ENCODE measurements around the gene ASMTL.

The ASMTL gene

DNA sequence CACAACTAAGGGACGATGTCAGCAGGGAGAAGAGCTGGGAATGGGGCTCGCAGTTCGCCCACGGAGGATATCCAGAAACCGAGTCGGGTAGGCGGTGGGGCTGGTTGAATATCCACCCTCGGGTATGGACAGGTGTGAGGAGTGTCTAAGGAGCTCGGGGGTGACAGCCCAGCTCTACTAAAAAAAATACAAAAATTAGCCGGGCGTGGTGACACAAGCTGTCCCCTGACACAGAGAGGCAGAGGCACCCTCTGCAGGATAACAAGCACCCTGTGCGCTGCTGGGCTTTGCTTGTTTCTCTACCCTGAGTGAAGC is 12.2 kb upstream of the ASMTL start:
- peak overlapping the region; percentile 27; the same call in 1 of the 2 replicates for H3K27ac ChIP-seq (replicated peaks)
- H3K27me3 ChIP-seq (ENCODE audit: insufficient read depth, poor library complexity, severe bottlenecking): no peaks in the 10 kb centered on the region
- H3K4me3 ChIP-seq (replicated peaks; ENCODE audit: insufficient read depth, low read length): no peak overlapping the region
- no peak for TF ChIP-seq POLR2AphosphoS5 (IDR thresholded peaks at IDR 0.05; ENCODE audit: low read depth)
- TF ChIP-seq GABPA (IDR thresholded peaks at IDR 0.05; ENCODE audit: low read depth): no peak
- TF ChIP-seq, protein P1, sequence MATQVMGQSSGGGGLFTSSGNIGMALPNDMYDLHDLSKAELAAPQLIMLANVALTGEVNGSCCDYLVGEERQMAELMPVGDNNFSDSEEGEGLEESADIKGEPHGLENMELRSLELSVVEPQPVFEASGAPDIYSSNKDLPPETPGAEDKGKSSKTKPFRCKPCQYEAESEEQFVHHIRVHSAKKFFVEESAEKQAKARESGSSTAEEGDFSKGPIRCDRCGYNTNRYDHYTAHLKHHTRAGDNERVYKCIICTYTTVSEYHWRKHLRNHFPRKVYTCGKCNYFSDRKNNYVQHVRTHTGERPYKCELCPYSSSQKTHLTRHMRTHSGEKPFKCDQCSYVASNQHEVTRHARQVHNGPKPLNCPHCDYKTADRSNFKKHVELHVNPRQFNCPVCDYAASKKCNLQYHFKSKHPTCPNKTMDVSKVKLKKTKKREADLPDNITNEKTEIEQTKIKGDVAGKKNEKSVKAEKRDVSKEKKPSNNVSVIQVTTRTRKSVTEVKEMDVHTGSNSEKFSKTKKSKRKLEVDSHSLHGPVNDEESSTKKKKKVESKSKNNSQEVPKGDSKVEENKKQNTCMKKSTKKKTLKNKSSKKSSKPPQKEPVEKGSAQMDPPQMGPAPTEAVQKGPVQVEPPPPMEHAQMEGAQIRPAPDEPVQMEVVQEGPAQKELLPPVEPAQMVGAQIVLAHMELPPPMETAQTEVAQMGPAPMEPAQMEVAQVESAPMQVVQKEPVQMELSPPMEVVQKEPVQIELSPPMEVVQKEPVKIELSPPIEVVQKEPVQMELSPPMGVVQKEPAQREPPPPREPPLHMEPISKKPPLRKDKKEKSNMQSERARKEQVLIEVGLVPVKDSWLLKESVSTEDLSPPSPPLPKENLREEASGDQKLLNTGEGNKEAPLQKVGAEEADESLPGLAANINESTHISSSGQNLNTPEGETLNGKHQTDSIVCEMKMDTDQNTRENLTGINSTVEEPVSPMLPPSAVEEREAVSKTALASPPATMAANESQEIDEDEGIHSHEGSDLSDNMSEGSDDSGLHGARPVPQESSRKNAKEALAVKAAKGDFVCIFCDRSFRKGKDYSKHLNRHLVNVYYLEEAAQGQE (IDR thresholded peaks at IDR 0.05; ENCODE audit: insufficient replicate concordance, low read depth): no peak
- TF ChIP-seq, protein P2, sequence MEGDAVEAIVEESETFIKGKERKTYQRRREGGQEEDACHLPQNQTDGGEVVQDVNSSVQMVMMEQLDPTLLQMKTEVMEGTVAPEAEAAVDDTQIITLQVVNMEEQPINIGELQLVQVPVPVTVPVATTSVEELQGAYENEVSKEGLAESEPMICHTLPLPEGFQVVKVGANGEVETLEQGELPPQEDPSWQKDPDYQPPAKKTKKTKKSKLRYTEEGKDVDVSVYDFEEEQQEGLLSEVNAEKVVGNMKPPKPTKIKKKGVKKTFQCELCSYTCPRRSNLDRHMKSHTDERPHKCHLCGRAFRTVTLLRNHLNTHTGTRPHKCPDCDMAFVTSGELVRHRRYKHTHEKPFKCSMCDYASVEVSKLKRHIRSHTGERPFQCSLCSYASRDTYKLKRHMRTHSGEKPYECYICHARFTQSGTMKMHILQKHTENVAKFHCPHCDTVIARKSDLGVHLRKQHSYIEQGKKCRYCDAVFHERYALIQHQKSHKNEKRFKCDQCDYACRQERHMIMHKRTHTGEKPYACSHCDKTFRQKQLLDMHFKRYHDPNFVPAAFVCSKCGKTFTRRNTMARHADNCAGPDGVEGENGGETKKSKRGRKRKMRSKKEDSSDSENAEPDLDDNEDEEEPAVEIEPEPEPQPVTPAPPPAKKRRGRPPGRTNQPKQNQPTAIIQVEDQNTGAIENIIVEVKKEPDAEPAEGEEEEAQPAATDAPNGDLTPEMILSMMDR (IDR thresholded peaks at IDR 0.05; ENCODE audit: insufficient read depth, low read length): no peak
- TF ChIP-seq SPI1 (IDR thresholded peaks at IDR 0.05; ENCODE audit: borderline replicate concordance, low read depth): no peak
- no peak for DNase-seq (ENCODE audit: low read depth in 1 of 2, low spot score in 1 of 2)

DNA sequence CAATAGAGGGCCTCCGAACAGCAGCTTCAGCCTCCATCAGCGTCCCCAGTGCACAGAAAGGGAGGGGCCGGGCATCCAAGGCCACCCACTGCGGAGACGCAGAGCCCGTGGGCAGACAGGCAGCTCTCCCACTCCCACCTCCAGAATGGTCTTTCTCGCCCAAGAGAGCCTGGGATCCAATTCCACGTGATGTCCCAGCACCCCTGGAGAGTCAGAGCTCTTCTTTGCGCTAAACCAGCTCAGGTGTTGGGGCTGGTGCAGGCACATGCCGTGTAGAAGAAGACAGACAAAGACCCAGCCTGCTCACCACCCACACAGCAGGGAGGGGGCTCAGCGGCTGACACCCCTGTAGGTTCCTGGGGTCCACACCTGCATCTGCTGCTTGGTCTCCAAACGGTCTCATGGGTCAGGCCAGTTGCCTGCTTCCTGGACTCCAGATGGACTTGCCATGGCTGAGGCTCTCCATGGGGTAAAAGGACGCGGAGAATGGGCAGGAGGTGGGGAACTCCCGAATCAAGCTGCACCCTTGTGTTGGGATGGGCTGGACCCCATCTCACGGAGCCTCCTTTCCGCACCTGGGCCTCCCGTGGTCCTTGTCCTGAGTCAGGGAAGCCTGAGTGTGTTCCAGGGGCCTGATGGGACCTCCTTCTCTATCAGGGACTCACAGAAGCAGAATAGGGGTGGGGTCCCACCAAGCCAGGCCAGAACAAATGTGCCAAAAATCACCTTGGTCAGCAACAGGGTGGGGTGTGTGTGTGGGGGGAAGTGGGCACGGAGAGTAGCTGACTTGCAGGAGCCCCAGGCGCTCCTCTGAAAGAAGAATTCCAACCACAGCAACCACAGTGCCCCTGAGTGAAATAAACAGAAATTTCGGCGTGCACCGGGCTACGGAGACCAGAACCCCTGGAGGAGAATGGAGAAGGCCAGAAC is 11.6 kb upstream of the ASMTL start:
- peak in 1 of 2 experiments; percentile 10 for DNase-seq (ENCODE audit: low read depth in 1 of 2, low spot score in 1 of 2)
- TF ChIP-seq POLR2AphosphoS5 (IDR thresholded peaks at IDR 0.05; ENCODE audit: low read depth) (no peak), SPI1 (IDR thresholded peaks at IDR 0.05; ENCODE audit: borderline replicate concordance, low read depth) (no peak), GABPA (IDR thresholded peaks at IDR 0.05; ENCODE audit: low read depth) (no peak)
- TF ChIP-seq, protein P2 (IDR thresholded peaks at IDR 0.05; ENCODE audit: insufficient read depth, low read length): no peak
- H3K4me3 ChIP-seq (replicated peaks; ENCODE audit: insufficient read depth, low read length): no peak overlapping the region
- H3K27ac ChIP-seq (replicated peaks): no peak overlapping the region
- H3K27me3 ChIP-seq (ENCODE audit: insufficient read depth, poor library complexity, severe bottlenecking): no peaks in the 10 kb centered on the region

DNA sequence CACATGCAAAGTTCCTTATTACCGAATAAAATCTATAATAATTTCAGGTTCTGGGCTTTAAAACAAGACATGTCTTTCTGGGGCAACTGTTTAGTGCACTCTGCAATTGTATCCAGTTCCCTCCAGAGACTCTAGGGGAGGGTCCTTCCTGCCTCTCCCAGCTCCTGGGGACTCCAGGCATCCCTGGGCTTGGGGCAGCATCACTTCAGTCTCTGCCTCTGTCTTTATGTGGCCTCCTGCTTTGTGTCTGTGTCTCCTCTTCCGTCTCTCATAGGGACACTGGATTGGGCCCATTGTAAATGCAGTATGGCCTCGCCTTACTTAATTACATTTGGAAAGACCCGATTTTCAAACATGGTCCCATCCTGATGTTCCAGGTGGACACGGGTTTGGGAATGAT is 10.9 kb upstream of the ASMTL start:
- Histone ChIP-seq H3K4me3 (replicated peaks; ENCODE audit: insufficient read depth, low read length) (no peak overlapping the region), H3K27me3 (ENCODE audit: insufficient read depth, poor library complexity, severe bottlenecking) (no peaks in the 10 kb centered on the region), H3K27ac (replicated peaks) (no peak overlapping the region)
- TF ChIP-seq POLR2AphosphoS5 (IDR thresholded peaks at IDR 0.05; ENCODE audit: low read depth) (no peak), GABPA (IDR thresholded peaks at IDR 0.05; ENCODE audit: low read depth) (no peak)
- TF ChIP-seq, protein P1 (IDR thresholded peaks at IDR 0.05; ENCODE audit: insufficient replicate concordance, low read depth): no peak
- TF ChIP-seq, protein P2 (IDR thresholded peaks at IDR 0.05; ENCODE audit: insufficient read depth, low read length): no peak
- peak in 1 of 2 experiments; percentile 1 for DNase-seq (ENCODE audit: low read depth in 1 of 2, low spot score in 1 of 2)

All from HL-60 (cell line).